GM23248 (cell line): ENCODE data around the gene XPC. TPM values are rescaled to one million over a fixed set of nuclear protein-coding genes. Genes with fewer than 3 reads are reported as not detected.

ENCODE experiments used
- DNase-seq: peaks from one replicate; pipeline ENCODE4 v3.0.0-alpha.2; 2015
- H2AFZ ChIP-seq: fragments of 200-600 bp; sonication (generic); 2 replicates; pipeline ENCODE4 v1.6.1; 2016; ENCODE audit warnings: antibody characterized with exemption
- H3F3A ChIP-seq: fragments of 200-600 bp; sonication (generic); 2 replicates; pipeline ENCODE4 v1.6.1; 2016; ENCODE audit warnings: mild to moderate bottlenecking, antibody characterized with exemption, mixed run types; ENCODE audit not compliant: insufficient read depth
- H3K27ac ChIP-seq: fragments of 200-600 bp; sonication (generic); 2 replicates; pipeline ENCODE4 v1.5.1; 2016; ENCODE audit warnings: mild to moderate bottlenecking
- H3K27me3 ChIP-seq: fragments of 200-600 bp; sonication (generic); replicated peaks from 2 replicates; pipeline ENCODE4 v1.6.1; 2016; ENCODE audit warnings: mild to moderate bottlenecking; ENCODE audit not compliant: insufficient read depth
- H3K36me3 ChIP-seq: fragments of 200-600 bp; sonication (generic); 2 replicates; pipeline ENCODE4 v1.6.1; 2016; ENCODE audit warnings: low read depth, mild to moderate bottlenecking
- H3K4me1 ChIP-seq: fragments of 200-600 bp; sonication (generic); 2 replicates; pipeline ENCODE4 v1.6.1; 2016; ENCODE audit warnings: mild to moderate bottlenecking; ENCODE audit not compliant: insufficient read depth
- H3K4me2 ChIP-seq: fragments of 200-600 bp; sonication (generic); one replicate; pipeline ENCODE4 v1.6.1; 2016; ENCODE audit warnings: mild to moderate bottlenecking; ENCODE audit not compliant: unreplicated experiment
- H3K4me3 ChIP-seq: fragments of 200-600 bp; sonication (generic); 2 replicates; pipeline ENCODE4 v1.5.1; 2016; ENCODE audit warnings: mild to moderate bottlenecking
- H3K79me2 ChIP-seq: fragments of 200-600 bp; sonication (generic); 2 replicates; pipeline ENCODE4 v1.6.1; 2016; ENCODE audit warnings: mild to moderate bottlenecking; ENCODE audit not compliant: insufficient read depth
- H3K9ac ChIP-seq: fragments of 200-600 bp; sonication (generic); 2 replicates; pipeline ENCODE4 v1.6.1; 2016; ENCODE audit warnings: mild to moderate bottlenecking
- H3K9me2 ChIP-seq: fragments of 200-600 bp; sonication (generic); 2 replicates; pipeline ENCODE4 v1.6.1; 2016; ENCODE audit warnings: mixed run types, mild to moderate bottlenecking, moderate library complexity; ENCODE audit not compliant: insufficient read depth
- H3K9me3 ChIP-seq: fragments of 200-600 bp; sonication (generic); one replicate; pipeline ENCODE4 v1.6.1; 2017; ENCODE audit warnings: low read depth
- H4K20me1 ChIP-seq: fragments of 200-600 bp; sonication (generic); 2 replicates; pipeline ENCODE4 v1.6.0; 2016; ENCODE audit not compliant: insufficient read depth
- EZH2 ChIP-seq: fragments of 200-600 bp; sonication (generic); IDR thresholded peaks from 2 replicates; pipeline ENCODE4 v1.6.1; 2018; ENCODE audit warnings: antibody characterized with exemption, mild to moderate bottlenecking; ENCODE audit not compliant: insufficient read depth, poor library complexity, severe bottlenecking
- EZH2phosphoT487 ChIP-seq: fragments of 200-600 bp; sonication (generic); IDR thresholded peaks from 2 replicates; pipeline ENCODE4 v1.6.1; 2018; ENCODE audit warnings: antibody characterized with exemption, moderate library complexity, mild to moderate bottlenecking, low read depth; ENCODE audit not compliant: insufficient read depth
- WGBS, 2 experiments: methylation state at CpG; one replicate each; pipeline ENCODE4 v1.1.6; 2015 to 2017; ENCODE audit warnings: low lambda C conversion rate in 2 of 2, low coverage in 1 of 2; ENCODE audit errors: missing lambda C conversion rate in 2 of 2; 5-methylcytosine and 5-hydroxymethylcytosine counted together
- in situ Hi-C: fragments of 300-500 bp; cut with MboI; formaldehyde crosslinking; loops from 2 replicates; pipeline ENCODE4 v1.15.0; 2020
- polyA plus RNA-seq: library from polyadenylated mRNA; unstranded; fragments of >200 nt; fragmentation: Nextera tagmentation; extraction: Ambion mirVana; gene quantifications from 2 replicates; pipeline ENCODE4 v1.2.1, GENCODE V29; 2016
- total RNA-seq: library from RNA; depleted of rRNA; stranded (reverse); fragments of >200 nt; shearing (Covaris generic); gene quantifications from 2 replicates; pipeline ENCODE4 v1.2.3, GENCODE V29; 2014

The XPC gene
- total and polyA plus RNA-seq, 2 experiments from 2014 or later: 42.4 to 62.1 TPM

- TF ChIP-seq EZH2: no peak
- no peak for TF ChIP-seq EZH2phosphoT487
- peak overlapping the region; percentile 47 for H3K9ac ChIP-seq
- H3K27ac ChIP-seq: peak overlapping the region; percentile 86
- H3K27me3 ChIP-seq: no peaks in the 10 kb centered on the region
- peaks cover 77% of the 10 kb centered on the region for H3K79me2 ChIP-seq
- DNase-seq: peak; percentile 63
- no peak overlapping the region for H2AFZ ChIP-seq
- H3K4me3 ChIP-seq: peak overlapping the region; percentile 42
- H3K36me3 ChIP-seq: peaks cover 50% of the 10 kb centered on the region
- H4K20me1 ChIP-seq: no peaks in the 10 kb centered on the region
- no peaks in the 10 kb centered on the region for H3K9me3 ChIP-seq
- H3K4me1 ChIP-seq: peaks cover 42% of the 10 kb centered on the region
- H3F3A ChIP-seq: peaks cover 48% of the 10 kb centered on the region
- in situ Hi-C loops: no loop called here
- peak overlapping the region; percentile 78 for H3K4me2 ChIP-seq
- no peaks in the 10 kb centered on the region for H3K9me2 ChIP-seq
Observed at GRCh38 chr3:14169871-14170270, 8.5 kb downstream of the XPC start.

GRCh38 chr3:14169435-14169834 lies 9.0 kb downstream of the XPC start:
- Histone ChIP-seq H3F3A (peaks cover 43% of the 10 kb centered on the region), H3K4me1 (peaks cover 37% of the 10 kb centered on the region), H4K20me1 (no peaks in the 10 kb centered on the region), H3K36me3 (peaks cover 53% of the 10 kb centered on the region), H3K27me3 (no peaks in the 10 kb centered on the region), H3K9ac (peak overlapping the region; percentile 47), H3K27ac (peak overlapping the region; percentile 86), H3K9me2 (no peaks in the 10 kb centered on the region), H2AFZ (no peak overlapping the region), H3K9me3 (no peaks in the 10 kb centered on the region), H3K79me2 (peaks cover 77% of the 10 kb centered on the region), H3K4me3 (peak overlapping the region; percentile 42), H3K4me2 (peak overlapping the region; percentile 78)
- DNase-seq: peak; percentile 34
- TF ChIP-seq EZH2: no peak
- in situ Hi-C loops: no loop called here
- WGBS, 2 experiments: 58 to 59% methylated on average over 2 of the region's 2 CpGs

DNA sequence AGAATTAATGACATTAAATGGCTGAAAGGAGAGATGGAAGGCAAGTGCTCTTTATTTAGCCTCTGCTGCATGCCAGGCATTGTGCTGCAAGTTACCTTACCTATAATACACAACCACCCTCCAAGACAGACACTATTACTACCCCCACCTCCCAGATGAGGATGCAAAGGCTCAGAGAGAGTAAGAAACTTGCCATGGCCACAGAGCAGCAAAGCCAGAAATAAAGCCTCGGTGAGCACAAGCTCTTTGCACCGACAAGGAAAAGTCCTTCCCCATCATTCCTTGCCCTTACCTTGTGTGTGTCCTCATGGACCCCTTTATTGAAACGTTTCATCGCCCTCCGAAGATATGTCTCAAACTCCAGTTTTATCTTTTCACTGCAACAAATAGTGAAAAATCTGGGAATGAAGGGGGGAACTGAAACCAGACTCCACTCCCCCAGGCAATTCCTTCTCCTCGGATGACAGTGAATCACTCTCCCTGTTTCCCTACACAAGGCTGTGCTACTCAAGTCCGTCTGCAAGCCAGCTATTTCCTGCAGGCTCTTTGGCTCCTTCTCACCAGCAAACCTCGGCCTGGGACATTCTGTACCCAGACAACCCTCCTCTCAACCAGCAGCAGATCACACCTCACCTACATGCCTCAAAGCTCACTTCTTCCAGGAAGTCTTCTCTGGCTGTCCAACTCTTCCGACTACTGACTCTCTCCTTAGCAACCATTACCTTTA lies 11.4 kb downstream of the XPC start:
- TF ChIP-seq EZH2phosphoT487 (no peak), EZH2 (no peak)
- peaks cover 77% of the 10 kb centered on the region for H3K79me2 ChIP-seq
- no peak overlapping the region for H3K27ac ChIP-seq
- H3K4me1 ChIP-seq: peaks cover 32% of the 10 kb centered on the region
- H2AFZ ChIP-seq: no peak overlapping the region
- peaks cover 70% of the 10 kb centered on the region for H3K36me3 ChIP-seq
- H3F3A ChIP-seq: peaks cover 37% of the 10 kb centered on the region
- H3K9me3 ChIP-seq: no peaks in the 10 kb centered on the region
- H3K9ac ChIP-seq: no peak overlapping the region
- no peak for DNase-seq
- no peaks in the 10 kb centered on the region for H4K20me1 ChIP-seq
- in situ Hi-C loops: no loop called here
- no peaks in the 10 kb centered on the region for H3K9me2 ChIP-seq
- no peak overlapping the region for H3K4me2 ChIP-seq
- H3K27me3 ChIP-seq: no peaks in the 10 kb centered on the region
- no peak overlapping the region for H3K4me3 ChIP-seq
- WGBS, 2 experiments: 93 to 94% methylated on average over 9 of the region's 9 CpGs

DNA sequence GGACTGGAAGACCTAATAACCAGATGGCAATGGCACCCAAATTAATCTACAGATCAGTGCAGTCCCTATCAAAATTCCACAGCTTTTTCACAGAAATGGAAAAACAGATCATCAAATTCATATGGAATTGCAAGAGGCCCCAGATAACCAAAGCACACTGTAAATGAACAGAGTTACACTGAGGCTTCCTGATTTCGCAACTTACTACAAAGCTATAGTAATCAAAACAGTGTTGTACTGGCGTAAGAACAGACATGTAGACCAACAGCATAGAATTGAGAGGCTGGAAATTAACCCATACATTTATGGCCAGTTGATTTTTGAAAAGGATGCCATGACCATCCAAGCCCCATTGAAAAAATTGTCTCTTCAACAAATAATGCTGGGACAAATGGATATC lies 16.2 kb downstream of the XPC start:
- Histone ChIP-seq H4K20me1 (no peaks in the 10 kb centered on the region), H3K27ac (no peak overlapping the region), H3K79me2 (peaks cover 96% of the 10 kb centered on the region), H3K36me3 (peaks cover 90% of the 10 kb centered on the region), H3K4me2 (no peak overlapping the region), H3K4me3 (no peak overlapping the region), H3K9me2 (no peaks in the 10 kb centered on the region), H3K27me3 (no peaks in the 10 kb centered on the region), H3K9ac (no peak overlapping the region), H3F3A (no peaks in the 10 kb centered on the region), H3K4me1 (no peaks in the 10 kb centered on the region), H2AFZ (no peak overlapping the region), H3K9me3 (no peaks in the 10 kb centered on the region)
- TF ChIP-seq EZH2phosphoT487 (no peak), EZH2 (no peak)
- DNase-seq: no peak
- in situ Hi-C loops: no loop called here
- whole genome bisulfite sequencing, 2 experiments: 87 to 89% methylated on average over 2 of the region's 2 CpGs
